ENCODE data around the gene PDP2.

DNA sequence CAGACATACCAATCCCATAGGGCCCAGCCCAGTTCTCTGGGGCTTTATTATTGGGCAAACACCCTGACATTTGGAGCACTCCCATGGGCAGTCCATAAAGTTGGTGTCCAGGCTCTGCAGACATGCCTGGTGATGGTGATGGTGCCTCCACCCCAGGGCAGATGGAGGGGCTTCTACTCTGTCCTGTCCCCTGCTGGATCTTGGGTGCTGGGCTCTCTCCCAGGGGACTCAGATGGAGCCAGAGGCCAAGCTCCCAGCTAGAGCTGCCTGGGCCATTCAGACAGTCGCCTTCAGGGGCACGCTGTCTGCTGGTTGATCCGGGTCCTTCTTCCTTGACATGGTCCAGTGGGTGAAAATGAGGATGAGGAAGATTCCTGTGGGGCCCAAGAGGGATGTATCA is 27.8 kb downstream of the PDP2 start:
- TF ChIP-seq SMC3 (IDR thresholded peaks at IDR 0.05; ENCODE audit: low read depth, low read length): no peak
- TF ChIP-seq, protein P1, sequence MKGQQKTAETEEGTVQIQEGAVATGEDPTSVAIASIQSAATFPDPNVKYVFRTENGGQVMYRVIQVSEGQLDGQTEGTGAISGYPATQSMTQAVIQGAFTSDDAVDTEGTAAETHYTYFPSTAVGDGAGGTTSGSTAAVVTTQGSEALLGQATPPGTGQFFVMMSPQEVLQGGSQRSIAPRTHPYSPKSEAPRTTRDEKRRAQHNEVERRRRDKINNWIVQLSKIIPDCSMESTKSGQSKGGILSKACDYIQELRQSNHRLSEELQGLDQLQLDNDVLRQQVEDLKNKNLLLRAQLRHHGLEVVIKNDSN (IDR thresholded peaks at IDR 0.05; ENCODE audit: borderline replicate concordance, low read depth): no peak
- no peak for TF ChIP-seq RCOR1 (IDR thresholded peaks at IDR 0.05; ENCODE audit: low read length)
- no peak for TF ChIP-seq RAD21 (IDR thresholded peaks at IDR 0.05; ENCODE audit: low read length)
- TF ChIP-seq, protein P2, sequence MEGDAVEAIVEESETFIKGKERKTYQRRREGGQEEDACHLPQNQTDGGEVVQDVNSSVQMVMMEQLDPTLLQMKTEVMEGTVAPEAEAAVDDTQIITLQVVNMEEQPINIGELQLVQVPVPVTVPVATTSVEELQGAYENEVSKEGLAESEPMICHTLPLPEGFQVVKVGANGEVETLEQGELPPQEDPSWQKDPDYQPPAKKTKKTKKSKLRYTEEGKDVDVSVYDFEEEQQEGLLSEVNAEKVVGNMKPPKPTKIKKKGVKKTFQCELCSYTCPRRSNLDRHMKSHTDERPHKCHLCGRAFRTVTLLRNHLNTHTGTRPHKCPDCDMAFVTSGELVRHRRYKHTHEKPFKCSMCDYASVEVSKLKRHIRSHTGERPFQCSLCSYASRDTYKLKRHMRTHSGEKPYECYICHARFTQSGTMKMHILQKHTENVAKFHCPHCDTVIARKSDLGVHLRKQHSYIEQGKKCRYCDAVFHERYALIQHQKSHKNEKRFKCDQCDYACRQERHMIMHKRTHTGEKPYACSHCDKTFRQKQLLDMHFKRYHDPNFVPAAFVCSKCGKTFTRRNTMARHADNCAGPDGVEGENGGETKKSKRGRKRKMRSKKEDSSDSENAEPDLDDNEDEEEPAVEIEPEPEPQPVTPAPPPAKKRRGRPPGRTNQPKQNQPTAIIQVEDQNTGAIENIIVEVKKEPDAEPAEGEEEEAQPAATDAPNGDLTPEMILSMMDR (IDR thresholded peaks at IDR 0.05): no peak
